GM13976 (cell line): ENCODE results near the gene HSF4.

ENCODE experiments used
- DNase-seq: peaks from one replicate; pipeline ENCODE4 v3.0.0; 2012; ENCODE audit warnings: low spot score
- CTCF ChIP-seq: IDR thresholded peaks from 2 replicates; pipeline ENCODE4 v1.5.1; 2012; ENCODE audit warnings: borderline replicate concordance, mild to moderate bottlenecking; ENCODE audit not compliant: insufficient read depth; ENCODE audit errors: extremely low read depth, missing control alignments, control extremely low read depth
- in situ Hi-C: fragments of 300-500 bp; cut with MboI; formaldehyde crosslinking; loops from one replicate; pipeline ENCODE4 v1.12.0; 2022; ENCODE audit warnings: low sequenced_read_pairs, mixed read lengths, inconsistent platforms; ENCODE audit not compliant: unreplicated experiment

Gene HSF4

GRCh38 chr16:67179421-67180080, 15.0 kb downstream of the HSF4 start:
- peak; percentile 8 for TF ChIP-seq CTCF
- in situ Hi-C loops, result no loop called here
- DNase-seq, result no peak

GRCh38 chr16:67180166-67180565, 15.6 kb downstream of the HSF4 start:
- DNase-seq, result no peak
- in situ Hi-C loops, result no loop called here
- no peak for TF ChIP-seq CTCF

- no peak for TF ChIP-seq CTCF
- in situ Hi-C loops, result no loop called here
- no peak for DNase-seq
Observed at GRCh38 chr16:67181346-67181745, 16.8 kb downstream of the HSF4 start.

GRCh38 chr16:67182288-67182687, 17.7 kb downstream of the HSF4 start:
- TF ChIP-seq CTCF, result no peak
- in situ Hi-C loops, result no loop called here
- DNase-seq, result no peak

- in situ Hi-C loops, result no loop called here
- DNase-seq, result no peak
- no peak for TF ChIP-seq CTCF
Observed at GRCh38 chr16:67183284-67183626, 18.7 kb downstream of the HSF4 start.

- in situ Hi-C loops, result no loop called here
- TF ChIP-seq CTCF, result no peak
- peak; percentile 99 for DNase-seq
Observed at GRCh38 chr16:67183627-67184452, 19.3 kb downstream of the HSF4 start, which contains the start of gene MATCAP1. Gene MATCAP1, minus strand, starts transcription at chr16:67183963. Its CDS starts 3,353 bp downstream, at chr16:67180610.
